T-helper 1 cell treated with Interleukin-12 subunit alpha and Interleukin-12 subunit beta and Interleukin-4 antibody, amounts not matched to agents 30 ng/mL and 1 ng/mL, for 36 hours (primary cell): ENCODE data around the gene OR6V1. TPM values are rescaled to one million over a fixed set of nuclear protein-coding genes. Genes with fewer than 3 reads are reported as not detected.

Experiments used
- total RNA-seq: library from RNA; stranded (reverse); gene quantifications from 2 replicates; pipeline ENCODE4 v1.2.3, GENCODE V29; 2022

Gene OR6V1
- total RNA-seq, 1 donor from 2014 or later: not detected

Other genes with a start within 250 kb of the OR6V1 start
- 6.4 and 7.8 TPM in 2 replicates for gene EPHB6, start 197.3 kb upstream of the OR6V1 start, total RNA-seq
- not detected in 2 replicates for gene TRPV6, start 166.6 kb upstream of the OR6V1 start, total RNA-seq
- gene TRPV5, start 118.6 kb upstream of the OR6V1 start, total RNA-seq: 0.10 TPM in 1 of 2 replicates, not detected in the other
- not detected in 2 replicates for gene LLCFC1, start 112.9 kb upstream of the OR6V1 start, total RNA-seq
- gene KEL, start 90.0 kb upstream of the OR6V1 start, total RNA-seq: 0.51 and 0.76 TPM in 2 replicates
- not detected in 2 replicates for gene OR9A2, start 25.2 kb upstream of the OR6V1 start, total RNA-seq
- gene PIP, start 79.7 kb downstream of the OR6V1 start, total RNA-seq: not detected in 2 replicates
- gene TAS2R39, start 131.1 kb downstream of the OR6V1 start, total RNA-seq: not detected in 2 replicates
- gene TAS2R40, start 169.7 kb downstream of the OR6V1 start, total RNA-seq: not detected in 2 replicates
- gene GSTK1, start 211.1 kb downstream of the OR6V1 start, total RNA-seq: 327 and 328 TPM in 2 replicates
- gene TMEM139, start 232.6 kb downstream of the OR6V1 start, total RNA-seq: 0.32 and 1.0 TPM in 2 replicates
- 103 TPM in 2 replicates for gene CASP2, start 236.0 kb downstream of the OR6V1 start, total RNA-seq